GM19023 (cell line): ENCODE measurements around the gene RFK.
"Not testable (repeated sequence)": the region's sequence is repeated elsewhere in the genome, so short reads cannot be mapped to it uniquely, and the experiment has no call there.

Experiments used
- ATAC-seq: cut with Tn5 transposase; IDR thresholded peaks from one replicate; pipeline ENCODE4 v1.9.1; 2021; ENCODE audit warnings: mild to moderate bottlenecking, moderate library complexity; ENCODE audit not compliant: unreplicated experiment

The RFK gene

DNA sequence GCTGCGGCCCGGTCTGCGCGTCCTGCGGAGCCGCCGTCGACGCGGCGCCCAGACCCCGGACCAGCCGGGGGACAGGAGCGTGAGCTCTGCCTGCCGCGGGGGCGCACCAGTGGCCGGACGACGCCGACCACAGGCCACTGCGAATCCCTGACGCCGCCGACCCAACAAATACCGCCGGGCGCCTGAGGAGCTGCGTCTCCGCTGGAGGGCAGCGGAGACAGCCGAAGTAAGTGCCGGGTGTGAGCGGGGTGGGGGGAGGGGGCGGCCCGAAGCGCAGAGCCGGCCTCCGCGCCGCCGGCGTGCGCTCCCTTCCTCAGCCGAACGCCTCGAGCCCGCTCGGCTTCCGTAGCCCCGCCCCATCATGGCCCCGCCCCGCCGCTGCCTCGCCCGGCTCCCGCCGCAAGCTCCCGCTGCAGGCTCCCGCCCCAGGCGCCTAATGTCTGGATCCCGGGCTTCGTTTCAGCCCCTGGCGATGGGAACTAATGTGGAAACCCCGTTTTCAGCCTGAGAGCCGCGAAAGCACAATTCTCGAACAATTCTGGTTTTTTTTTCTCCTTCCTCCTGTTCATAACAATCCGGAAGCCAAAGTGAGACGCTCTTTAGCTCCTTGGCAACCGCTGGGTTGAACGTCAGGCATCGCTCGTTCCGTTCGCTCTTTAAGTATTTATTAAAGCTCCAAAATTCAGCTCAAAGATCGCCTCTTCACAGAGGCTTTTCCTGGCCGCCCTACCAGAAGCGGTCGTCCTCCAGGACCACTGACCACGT lies at the start of gene RFK:
Gene RFK (minus strand): TSS at position 232 of the 765 bp plus-strand sequence. CDS start 255 bp downstream, outside the sequence.
- peak; percentile 72 for ATAC-seq

DNA sequence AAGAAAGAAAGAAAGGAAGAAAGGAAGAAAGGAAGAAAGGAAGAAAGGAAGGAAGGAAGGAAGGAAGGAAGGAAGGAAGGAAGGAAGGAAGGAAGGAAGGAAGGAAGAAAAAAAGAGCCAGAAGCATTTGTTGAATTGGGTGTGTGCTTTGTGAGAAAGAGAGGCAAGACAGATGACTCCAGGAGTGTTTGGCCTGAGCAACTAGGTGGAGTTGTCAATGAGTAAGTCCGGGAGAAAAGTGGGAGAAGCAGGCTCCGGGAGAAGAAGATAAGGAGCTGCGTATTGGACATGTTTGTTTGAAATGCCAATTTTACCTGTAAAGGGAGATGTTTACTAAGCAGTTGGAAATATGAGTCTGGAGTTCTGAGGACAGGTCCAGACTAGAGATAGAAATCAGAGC lies 49.7 kb upstream of the RFK start:
- no peak for ATAC-seq

DNA sequence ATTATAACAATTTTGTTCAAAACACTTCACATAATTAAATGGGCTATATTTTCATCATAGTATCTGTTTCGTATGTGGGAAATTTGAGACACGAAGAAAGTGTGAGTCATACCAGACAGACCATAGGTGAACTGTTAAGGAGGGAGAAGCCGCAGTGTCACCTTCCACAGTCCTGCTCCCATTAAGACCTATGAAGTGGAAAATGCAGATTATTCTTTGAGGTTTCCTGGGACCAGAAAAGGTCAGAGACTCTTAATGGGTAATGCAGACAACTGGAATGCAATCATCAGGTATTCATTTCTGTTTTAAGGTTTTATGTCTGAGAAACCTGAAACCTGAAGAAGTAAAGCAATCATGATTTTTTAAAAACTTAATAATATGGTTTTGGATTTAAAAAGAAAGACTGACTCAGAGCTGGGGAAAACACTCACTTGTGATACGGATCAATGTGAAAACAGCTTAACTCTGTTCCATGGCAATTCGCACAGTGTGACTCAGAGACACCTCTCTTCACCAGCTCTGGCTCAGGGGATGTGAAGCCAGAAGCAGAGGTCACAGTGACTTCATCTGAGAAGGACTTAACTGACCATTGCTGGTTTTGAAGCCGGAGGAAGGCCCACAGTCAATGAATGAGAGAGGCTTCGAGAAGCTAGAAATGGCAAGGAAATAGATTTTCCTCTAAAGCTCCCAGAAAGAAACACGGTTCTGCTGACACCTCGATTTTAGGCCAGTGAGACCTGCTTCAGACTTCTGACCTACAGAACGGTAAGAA lies 47.5 kb upstream of the RFK start:
- peak; percentile 54 for ATAC-seq

DNA sequence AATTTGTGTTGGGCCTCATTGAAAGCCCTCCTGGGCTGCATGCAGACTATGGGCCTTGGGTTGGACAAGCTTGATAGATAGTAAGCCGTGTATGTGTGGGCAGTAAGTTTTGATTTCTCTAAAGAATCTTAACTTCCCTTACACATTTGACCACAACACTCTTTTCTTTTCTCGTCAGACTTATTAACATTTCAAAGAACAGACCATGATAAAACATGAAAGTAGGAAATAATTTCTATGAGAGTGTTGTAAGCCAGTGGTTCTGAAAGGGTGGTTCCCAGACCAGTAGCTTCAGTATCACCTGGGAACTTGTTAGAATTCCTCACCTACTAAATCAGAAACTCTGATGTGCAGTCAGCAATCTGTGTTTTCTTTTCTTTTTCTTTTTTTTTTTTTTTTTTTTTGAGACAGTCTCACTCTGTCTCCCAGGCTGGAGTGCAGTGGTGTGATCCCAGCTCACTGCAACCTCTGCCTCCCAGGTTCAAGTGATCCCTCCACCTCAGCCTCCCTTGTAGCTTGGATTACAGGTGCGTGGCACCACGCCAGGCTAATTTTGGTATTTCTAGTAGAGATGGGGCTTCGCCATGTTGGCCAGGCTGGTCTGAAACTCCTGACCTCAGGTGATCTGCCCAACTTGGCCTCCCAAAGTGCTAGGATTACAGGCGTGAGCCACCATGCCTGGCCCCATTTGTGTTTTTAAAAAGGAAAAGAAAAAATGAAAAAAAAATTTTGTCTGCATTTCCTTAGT lies 44.8 kb upstream of the RFK start:
- peak; percentile 60 for ATAC-seq

DNA sequence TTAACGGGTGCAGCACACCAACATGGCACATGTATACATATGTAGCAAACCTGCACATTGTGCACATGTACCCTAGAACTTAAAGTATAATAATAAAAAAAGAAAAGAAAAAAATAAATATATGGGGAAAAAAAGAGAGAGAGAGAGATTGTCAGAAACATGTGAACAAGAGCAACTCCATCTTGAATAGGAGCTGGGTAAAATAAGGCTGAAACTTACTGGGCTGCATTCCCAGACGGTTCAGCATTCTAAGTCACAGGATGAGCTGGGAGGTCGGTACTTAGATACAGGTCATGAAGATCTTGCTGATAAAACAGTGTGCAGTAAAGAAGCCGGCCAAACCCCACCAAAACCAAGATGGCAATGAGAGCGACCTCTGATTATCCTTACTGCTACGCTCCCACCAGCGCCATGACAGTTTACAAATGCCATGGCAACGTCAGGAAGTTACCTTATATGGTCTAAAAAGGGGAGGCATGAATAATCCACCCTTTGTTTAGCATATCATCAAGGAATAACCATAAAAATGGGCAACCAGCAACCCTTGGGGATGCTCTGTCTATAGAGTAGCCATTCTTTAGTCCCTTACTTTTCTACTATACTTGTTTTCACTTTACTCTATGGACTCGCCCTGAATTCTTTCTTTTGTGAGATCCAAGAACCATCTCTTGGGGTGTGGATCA lies 42.9 kb upstream of the RFK start:
- ATAC-seq, result not testable (repeated sequence)

DNA sequence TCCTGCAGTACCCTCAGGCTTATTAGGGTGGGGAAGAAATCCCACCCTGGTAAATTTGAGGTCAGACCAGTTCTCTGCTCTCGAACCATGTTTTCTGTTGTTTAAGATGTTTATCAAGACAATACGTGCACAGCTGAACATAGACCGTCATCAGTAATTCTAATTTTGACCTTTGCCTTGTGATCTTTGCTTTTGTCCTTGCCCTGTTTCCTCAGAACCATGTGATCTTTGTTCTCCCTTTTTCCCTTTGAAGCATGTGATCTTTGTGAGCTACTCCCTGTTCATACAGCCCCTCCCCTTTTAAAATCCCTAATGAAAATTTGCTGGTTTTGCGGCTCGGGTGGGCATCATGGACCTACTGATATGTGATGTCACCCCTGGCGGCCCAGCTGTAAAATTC lies 40.7 kb upstream of the RFK start:
- not testable (repeated sequence) for ATAC-seq

DNA sequence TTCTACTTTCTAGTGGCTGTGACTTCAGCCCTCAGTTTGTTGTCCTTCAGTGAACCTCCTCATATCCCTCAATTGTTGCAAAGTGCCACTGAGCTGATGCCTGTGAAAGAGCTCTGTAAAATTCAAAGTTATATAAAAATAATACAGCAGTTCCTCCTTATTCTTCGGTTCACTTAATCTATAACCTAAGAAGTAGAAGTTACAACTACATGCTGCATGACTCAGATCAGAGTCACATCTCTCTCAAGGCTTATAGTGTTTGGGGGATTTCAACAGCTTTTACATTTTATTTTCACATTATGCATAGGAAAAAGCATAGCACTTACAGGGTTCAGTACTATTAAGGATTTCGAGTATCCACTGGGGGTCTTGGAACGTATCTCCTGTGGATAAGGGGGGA lies 39.6 kb upstream of the RFK start:
- ATAC-seq, result no peak

DNA sequence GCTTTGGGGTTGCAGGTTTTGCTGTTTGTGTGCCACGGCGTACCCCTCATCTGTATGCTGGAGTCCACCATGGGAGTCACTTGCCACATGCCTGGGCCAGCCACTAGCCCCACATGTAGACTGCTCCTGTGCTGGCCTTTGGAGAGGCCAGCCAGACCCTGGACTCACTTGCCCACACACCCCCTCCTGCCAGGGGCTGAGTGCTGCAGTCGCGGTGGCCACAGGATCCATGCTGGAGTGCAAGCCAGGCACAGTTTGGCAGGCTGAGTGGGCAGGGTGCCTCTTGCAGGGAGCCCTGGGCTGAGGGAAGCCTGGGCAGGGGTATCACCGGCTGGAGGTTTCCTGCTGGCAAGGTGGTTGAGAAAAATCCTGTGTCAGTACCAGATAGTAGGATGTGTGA lies 39.2 kb upstream of the RFK start:
- ATAC-seq, result no peak

DNA sequence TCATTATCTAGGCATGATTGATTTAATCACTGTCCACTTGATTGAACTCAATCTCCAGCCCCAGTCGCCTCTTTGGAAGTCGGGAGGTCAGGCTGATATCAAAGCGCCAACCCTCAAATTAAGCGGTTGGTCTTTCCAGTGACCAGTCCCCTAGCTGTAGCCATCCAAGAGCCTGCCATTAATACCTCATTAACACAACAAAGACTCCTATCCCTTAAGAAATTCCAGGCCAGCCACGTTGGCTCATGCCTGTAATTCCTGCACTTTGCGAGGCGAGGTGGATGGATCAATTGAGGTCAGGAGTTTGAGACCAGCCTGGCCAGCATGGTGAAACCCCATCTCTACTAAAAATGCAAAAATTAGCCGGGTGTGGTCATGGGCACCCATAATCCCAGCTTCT lies 37.4 kb upstream of the RFK start:
- ATAC-seq, result no peak

DNA sequence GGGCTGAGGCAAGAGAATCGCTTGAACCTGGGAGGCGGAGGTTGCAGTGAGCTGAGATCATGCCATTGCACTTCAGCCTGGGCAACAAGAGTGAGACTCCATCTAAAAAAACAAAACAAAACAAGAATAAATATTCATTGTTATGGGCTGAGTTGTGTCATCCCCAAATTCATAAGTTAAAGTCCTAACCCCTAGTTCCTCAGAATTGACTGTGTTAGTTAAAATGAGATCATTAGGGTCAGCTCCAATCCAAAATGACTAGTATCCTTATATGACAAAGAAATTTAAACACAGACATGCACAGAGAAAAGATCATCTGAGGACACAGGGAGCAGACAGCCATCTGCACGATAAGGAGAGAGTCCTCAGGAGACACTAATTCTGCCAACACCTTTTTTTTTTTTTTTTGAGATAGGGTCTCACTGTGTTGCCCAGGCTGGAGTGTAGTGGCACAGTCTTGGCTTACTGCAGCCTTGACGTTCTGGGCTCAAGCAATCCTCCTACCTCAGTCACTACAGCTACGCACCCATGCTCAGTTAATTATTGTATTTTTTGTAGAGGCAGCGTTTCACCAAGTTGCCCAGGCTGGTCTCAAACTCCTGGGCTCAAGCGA lies 32.7 kb upstream of the RFK start:
- ATAC-seq, result no peak

DNA sequence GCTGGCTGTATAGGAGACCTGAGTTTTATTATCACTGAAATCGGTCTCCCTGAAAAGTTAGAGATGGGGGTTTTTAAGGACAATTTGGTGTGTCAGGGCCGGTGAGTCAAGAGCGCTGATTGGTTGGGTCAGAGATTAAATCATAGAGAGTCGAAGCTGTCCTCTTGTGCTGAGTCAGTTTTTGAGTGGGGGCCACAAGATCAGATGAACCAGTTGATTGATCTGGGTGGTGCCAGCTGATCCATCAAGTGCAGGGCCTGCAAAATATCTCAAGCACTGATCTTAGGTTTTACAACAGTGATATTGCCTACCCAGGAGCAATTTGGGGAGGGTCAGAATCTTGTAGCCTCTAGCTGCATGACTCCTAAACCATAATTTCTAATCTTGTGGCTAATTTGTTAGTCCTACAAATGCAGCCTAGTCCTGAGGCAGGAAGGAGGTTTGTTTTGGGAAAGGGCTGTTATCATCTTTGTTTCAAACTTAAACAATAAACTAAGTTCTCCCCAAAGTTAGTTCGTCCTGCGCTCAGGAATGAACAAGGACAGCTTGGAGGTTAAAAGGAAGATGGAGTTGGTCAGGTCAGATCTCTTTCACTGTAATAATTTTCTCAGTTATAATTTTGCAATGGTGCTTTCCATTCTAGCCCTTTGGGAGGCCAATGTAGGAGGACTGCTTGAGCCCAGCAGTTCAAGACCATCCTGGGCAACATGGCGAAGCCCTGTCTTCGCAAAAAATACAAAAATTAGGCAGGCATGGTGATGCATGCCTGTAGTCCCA lies 31.6 kb upstream of the RFK start:
- ATAC-seq, result no peak

DNA sequence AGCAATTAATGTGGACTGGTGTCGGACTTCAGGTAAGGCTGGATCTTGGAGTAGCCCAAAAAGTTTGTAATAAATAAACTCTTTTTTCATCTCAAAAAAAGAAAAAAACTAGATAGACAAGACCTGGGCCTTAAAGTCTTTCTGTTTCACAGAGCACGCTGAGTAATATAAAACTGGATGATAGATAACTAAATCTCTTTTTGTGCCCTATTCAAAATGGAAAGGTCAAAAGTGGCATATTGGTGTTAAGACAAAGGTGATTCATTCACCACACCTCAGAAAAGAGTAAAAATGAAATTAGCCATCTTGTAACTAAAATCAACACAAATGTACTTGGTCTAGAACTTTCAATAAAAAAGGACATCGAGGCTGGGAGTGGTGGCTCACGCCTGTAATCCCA lies 30.3 kb upstream of the RFK start:
- ATAC-seq, result no peak

DNA sequence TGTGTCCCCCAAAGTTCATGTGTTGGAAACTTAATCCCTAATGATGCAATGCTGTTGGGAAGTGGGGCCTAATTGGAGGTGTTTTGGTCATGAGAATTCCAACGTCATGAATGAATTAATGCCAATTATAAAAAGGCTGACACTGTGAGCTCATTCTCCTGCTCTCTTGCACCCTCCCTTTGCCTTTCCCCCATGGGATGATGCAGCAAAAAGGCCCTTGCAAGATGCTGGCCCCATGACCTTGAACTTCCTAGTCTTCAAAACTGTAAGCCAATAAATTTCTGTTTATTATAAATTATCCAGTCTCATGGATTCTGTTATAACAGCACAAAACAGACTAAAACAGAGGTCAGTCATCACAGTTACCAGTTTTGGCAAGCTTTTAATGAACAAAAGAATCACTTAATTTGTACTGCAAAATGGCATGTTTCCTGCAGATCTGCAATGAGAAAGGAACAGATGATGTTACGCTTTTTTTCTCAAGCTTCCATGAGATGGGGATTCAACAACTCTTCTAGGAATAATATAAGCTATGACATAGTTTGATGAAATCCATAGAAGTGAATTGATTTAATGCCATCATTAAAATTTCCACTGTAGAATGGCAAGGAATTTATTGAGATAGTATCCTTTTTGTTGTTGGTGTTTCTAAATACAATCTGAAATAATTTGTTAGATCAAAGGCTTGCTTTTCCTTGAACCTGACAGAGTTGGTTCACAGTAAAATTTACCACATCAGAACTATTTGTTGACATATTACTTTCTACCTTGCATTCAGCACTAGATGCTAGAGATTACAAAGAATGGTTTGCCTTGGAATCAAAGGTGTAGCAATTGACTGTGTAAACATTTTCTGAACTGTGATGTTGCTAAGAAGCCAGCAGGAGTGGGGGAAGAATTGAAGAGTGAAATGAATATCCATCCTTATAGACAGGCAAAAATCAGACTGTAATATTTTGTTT lies 29.3 kb upstream of the RFK start:
- no peak for ATAC-seq

DNA sequence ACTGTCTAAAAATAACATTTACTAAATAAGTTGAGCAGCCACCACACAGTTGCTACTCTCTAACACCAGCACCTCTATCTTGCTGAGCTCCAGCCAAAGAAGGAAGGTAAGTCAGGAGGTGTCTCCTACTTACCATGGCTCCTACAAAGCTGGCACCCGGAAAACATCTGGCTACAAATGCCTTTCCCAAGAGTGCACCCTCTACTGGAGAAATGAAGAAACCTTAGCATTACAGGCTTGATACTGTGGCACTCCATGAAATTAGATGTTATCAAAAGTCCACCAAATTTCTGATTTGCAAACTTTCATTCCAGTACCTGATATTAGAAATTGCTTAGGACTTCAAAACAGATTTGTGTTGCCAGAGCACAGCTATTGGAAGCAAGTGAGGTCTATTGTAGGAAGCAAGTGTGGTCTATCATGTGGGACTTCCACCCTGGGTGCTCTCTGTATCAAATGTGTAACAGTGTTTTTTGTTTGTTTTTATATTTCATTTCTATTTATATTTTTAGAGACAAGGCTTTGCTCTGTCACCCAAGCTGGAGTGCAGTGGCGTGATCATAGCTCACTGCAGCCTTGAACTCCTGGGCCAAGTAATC lies 25.7 kb upstream of the RFK start:
- no peak for ATAC-seq

DNA sequence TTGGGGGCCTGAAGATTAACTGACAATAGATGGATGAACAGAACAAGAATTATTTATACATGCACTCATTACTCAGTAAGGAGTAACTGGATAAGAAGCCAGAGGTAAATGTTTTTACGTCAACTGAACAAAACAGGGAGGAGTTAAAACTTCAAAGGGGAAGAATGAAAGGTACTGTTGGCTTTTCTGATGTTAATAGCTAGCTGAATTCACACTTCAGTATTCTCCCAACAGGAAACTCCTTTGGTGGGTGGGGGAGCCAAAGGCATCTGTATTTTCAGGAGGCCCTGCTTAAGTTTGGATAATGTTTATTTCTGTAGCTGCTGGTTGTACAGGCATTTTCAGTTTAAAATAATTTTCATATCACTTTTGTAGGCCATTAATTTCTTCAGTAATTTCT lies 23.2 kb upstream of the RFK start:
- no peak for ATAC-seq

DNA sequence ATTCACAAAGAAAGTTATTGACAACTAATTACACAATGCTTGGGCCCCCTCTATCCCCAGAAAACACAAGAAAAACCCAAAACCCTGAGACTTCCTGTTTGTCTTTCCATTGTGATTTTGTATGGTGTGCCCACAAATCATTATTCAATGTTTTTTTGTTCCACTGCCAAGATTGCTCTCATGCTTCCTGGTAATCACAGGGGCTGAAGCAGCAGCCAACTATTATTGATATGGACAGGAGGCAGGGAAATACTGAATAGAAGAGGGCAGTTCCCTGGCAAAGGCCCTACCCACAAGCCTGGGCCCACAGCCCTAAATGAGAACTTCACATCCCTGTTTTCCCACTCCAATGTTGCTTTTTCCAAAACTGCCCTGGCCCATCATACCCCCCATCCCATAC lies 21.5 kb upstream of the RFK start:
- no peak for ATAC-seq

DNA sequence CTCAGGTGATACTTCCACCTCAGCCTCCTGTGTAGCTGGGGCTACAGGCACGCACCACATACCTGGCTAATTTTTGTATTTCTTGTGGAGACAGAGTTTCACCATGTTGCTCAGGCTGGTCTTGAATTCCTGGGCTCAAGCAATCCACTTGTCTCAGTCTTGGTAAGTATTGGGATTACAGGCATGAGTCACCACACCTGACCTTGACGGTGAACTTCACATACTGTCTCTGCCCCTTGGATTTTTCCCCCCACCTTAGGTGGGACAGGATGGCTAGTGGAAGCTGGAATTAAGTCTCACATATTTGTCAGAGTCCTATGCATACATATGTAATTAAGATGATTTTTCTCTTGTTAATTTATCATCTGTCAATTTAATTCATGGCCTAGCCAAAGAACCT lies 20.9 kb upstream of the RFK start:
- ATAC-seq, result no peak

DNA sequence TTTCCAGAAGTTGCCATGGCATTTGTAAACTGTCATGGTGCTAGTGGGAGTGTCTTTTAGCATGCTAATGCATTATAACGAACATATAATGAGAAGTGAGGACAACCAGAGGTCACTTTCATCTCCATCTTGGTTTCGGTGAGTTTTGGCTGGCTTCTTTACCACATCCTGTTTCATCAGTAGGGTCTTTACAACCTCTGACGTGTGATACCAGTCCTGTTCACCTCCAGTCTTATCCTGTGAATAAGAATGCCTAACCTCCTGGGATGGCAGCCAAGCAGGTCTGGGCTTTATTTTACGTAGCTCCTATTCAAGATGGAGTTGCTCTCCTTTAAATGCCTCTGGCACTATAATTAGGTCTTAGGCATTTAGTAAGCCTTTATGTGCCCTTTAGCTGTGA lies 20.4 kb upstream of the RFK start:
- peak; percentile 55 for ATAC-seq
